Measurements from ENCODE around the gene ADAMTS16. TPM values are rescaled to one million over a fixed set of nuclear protein-coding genes. Genes with fewer than 3 reads are reported as not detected.

Gene ADAMTS16
- total RNA-seq, 1 donor from 2014 or later, result not detected

DNA sequence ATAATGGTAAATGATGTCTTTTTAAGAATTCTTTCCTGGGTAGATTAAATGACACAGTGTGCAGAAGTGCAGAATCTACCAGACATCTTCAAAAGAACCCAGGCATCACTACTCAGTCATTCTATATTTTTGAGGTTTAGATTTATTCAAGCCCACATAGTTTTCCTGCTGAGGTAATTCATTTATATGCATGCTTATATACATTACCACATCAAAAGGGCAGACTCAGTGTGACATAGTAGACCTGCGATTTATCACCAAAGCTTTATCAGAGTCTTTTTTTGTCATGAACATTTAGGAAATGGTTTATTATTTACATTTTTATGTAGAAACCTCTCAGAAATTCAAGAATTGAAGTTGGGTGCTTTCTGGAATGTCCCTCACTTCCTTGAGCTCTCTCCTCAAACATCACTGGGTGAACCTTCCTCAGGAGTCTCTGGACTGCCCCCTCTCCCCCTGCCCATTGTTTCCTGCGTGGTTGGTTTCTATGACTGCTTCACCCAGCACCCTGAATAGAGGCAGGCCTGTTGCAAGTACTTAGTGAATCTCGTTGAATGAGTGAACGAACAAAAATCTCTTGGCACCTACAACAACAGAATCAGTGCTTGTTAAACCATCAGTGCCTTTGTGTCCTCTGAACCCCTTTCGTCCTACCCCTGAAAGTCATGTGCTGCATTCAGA lies 42.5 kb downstream of the ADAMTS16 start:
- no peak for DNase-seq (ENCODE audit: low read depth in 2 of 2)

GRCh38 chr5:5183189-5183699 lies 43.1 kb downstream of the ADAMTS16 start:
- DNase-seq (ENCODE audit: low read depth in 2 of 2), result no peak

GRCh38 chr5:5183933-5184332 lies 43.8 kb downstream of the ADAMTS16 start:
- no peak for DNase-seq (ENCODE audit: low read depth in 2 of 2)

GRCh38 chr5:5188376-5189050 lies 48.4 kb downstream of the ADAMTS16 start:
- DNase-seq (ENCODE audit: low read depth in 2 of 2), result no peak

- no peak for DNase-seq (ENCODE audit: low read depth in 2 of 2)
Observed at GRCh38 chr5:5189051-5189430, 48.9 kb downstream of the ADAMTS16 start.

DNA sequence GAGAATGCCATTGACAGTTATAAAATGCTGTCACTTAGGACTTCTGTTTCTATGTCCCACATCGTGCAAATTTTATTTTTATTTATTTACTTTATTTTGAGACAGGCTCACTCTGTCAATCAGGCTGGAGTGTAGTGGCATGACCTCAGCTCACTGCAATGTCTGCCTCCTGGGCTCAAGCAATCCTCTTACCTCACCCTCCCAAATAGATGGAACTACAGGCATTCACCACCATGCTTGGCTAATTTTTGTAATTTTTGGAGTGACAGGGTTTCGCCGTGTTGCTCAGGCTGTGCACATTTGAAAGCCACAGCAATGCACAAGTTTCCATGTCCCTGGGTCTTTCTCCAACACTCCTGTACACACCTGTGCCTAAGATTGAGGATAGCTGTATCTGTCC lies 51.8 kb downstream of the ADAMTS16 start:
- DNase-seq (ENCODE audit: low read depth in 2 of 2), result no peak

- DNase-seq (ENCODE audit: low read depth in 2 of 2), result no peak
Observed at GRCh38 chr5:5192681-5193080, 52.6 kb downstream of the ADAMTS16 start.

DNA sequence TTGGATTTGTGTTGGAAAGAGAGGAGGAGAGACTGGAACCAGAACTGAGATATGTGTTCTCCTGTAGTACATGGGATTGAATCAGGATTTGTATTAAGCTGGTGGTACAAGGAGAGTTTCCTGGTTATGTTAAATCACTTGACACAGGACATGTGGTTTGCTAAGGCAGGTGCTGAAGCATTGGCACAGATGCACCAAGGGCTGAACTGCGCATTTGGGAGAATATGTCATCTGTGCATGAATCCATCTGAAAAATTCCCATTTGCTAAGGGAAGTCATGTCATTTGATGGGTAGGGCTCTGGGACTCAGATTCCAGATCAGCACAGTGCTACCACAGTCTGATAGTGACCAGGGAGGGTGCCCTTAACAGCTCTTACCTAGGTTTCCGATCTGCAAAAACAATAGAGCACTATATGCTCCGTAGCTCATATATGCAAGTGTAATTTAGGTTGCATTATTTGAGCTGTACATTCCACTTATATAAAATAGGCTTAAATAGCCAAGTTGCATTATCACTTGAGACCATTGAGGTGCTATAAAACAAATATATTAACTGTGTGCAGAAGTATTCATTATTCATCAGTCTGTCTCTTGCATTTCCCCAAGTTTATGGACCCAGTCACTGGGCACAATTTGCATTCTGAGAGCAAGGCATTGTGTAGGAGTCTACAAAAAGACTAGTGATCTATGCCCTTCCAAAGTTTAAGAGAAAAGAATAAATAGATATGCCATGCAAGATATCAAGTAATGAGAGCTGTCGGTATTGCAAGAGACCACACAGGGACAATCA lies 55.2 kb downstream of the ADAMTS16 start:
- DNase-seq (ENCODE audit: low read depth in 2 of 2), result no peak

GRCh38 chr5:5198135-5198534 lies 58.0 kb downstream of the ADAMTS16 start:
- DNase-seq (ENCODE audit: low read depth in 2 of 2), result no peak

DNA sequence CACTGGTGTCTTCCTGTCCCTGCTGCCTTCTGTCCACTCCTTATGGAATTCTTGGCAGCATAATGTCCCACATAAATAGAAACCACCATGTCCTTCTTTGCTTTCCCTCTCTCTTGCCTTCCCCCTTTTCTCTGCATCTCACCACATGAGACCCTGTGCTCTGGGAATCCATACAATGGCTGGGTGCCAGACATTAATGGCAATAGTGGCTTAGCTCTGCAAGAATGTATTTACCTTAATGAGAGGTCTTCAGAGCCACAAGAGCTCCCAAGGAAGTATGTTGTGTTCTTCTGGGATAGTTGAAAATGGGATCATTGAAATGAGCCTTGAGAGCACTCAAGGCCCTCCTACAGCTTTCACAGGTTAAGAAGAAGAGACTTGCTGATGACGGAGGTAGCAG lies 58.7 kb downstream of the ADAMTS16 start:
- no peak for DNase-seq (ENCODE audit: low read depth in 2 of 2)

DNA sequence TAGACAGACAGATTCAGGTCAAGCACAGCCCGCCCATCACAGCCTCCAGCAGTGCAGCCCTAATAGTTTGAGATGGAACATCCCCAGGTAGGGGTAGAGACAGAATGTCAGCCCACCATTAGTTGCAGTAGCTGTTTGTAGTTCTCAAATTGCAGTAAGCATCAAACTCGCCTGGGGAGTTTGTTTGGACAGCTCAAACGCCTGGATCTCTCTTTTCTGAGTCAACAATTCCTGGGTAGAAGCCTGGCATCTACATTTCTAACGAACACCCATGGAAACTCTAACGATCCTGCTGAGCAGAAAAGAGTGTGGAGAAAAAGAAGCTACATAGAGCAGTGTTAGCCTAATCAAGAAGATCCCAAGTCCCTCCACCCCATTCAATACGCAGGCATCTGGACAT lies 59.4 kb downstream of the ADAMTS16 start:
- no peak for DNase-seq (ENCODE audit: low read depth in 2 of 2)

- DNase-seq (ENCODE audit: low read depth in 2 of 2), result no peak
Observed at GRCh38 chr5:5200133-5200532, 60.0 kb downstream of the ADAMTS16 start.

DNA sequence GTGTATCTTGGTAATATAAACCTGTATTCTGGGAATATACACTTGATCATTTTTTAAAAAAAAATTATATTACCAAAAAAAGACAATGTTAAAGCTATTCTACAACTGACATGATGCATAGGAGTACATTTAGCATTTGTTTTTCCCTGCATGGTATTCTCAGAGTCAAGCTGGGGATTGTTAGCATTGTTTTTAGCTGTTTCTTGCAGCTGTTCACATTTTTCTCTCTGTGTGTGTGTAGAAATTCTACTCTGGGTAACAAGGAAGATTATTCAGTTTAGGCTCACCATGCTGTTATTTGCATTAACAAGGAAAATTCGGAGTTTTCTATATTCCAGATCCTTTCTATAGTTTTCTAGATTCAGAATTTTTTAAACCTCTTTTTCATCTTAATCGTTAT lies 62.2 kb downstream of the ADAMTS16 start:
- no peak for DNase-seq (ENCODE audit: low read depth in 2 of 2)

GRCh38 chr5:5203451-5203850 lies 63.3 kb downstream of the ADAMTS16 start:
- no peak for DNase-seq (ENCODE audit: low read depth in 2 of 2)

DNA sequence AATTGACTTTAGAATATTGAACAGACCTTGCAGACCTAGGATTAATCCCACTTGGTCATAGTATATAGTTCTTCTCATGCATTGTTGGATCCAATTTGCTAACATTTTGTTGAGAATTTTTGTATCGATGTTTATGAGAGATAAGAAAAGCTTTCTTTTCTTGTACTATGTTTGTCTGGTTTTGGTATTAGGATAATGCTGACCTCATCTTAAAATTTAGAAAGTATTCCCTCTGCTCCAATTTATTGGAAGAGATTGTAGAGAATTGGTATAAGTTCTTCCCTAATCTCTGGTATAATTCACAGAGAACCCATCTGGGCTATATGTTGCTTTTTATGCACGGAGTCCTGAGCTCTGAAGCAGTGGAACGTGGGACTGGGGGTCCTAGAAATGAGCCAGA lies 67.7 kb downstream of the ADAMTS16 start:
- DNase-seq (ENCODE audit: low read depth in 2 of 2), result no peak

DNA sequence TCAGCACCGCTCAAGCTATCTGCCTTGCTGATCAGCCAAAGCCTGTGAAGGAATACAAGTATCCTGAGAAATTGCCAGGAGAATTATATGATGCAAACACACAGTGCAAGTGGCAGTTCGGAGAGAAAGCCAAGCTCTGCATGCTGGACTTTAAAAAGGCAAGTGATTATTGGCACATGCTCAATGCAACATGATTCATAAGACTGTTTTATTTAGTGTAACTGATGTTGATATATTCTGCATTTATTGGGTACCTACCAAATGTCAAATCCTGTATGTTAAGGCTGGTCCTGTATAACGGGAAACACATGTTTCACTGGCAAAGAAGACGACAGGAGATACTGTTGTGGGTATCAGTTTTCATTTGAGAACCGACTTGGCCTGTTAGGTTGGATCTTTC lies 69.0 kb downstream of the ADAMTS16 start:
- no peak for DNase-seq (ENCODE audit: low read depth in 2 of 2)

DNA sequence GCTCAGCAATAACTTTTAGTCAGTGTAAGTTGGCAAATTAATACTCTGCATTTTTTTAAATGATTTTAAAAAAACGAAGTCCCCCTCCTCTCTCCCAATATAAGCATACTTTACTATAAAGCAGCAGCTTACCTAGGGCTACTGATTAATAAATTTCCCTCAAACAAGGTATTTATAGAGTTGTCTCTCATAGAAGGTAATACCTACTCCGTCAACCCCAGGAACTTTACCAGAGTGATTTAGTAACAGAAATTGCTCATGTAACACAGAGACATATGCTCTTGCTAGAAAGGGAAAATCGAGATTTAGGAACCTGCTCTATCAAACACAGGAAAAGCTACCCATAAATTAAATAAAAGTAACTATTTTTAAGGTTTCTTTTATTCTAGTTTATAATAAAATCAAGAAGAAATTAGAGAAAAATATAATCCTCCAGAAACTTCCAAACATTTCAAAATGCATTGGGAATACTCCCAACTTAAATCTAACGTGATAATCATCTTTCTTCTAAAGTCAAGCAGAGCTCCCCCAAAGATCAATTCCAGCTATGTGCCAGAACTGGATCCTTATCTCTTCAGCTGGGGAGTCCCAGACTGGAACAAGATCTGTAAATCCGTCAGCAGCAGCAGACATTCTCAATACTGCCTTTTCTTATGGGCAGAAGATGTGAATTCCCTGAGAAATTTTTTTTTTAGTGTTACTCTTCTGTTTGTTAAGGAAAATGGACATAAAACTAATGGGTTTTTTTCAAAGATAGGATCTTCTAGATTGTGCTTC lies 69.6 kb downstream of the ADAMTS16 start:
- DNase-seq (ENCODE audit: low read depth in 2 of 2), result no peak

- no peak for DNase-seq (ENCODE audit: low read depth in 2 of 2)
Observed at GRCh38 chr5:5217371-5217770, 77.2 kb downstream of the ADAMTS16 start.

GRCh38 chr5:5218396-5218795 lies 78.3 kb downstream of the ADAMTS16 start:
- no peak for DNase-seq (ENCODE audit: low read depth in 2 of 2)

- no peak for DNase-seq (ENCODE audit: low read depth in 2 of 2)
Observed at GRCh38 chr5:5219541-5219940, 79.4 kb downstream of the ADAMTS16 start.

GRCh38 chr5:5220901-5221631 lies 80.9 kb downstream of the ADAMTS16 start:
- DNase-seq (ENCODE audit: low read depth in 2 of 2), result no peak
